Measurements from ENCODE around the gene NEURL1. TPM values are rescaled to one million over a fixed set of nuclear protein-coding genes. Genes with fewer than 3 reads are reported as not detected.

Gene NEURL1
- total RNA-seq = 0.05 TPM in 1 of 3 replicates, not detected in the others
- long read RNA-seq = 0 reads

- Mint-ChIP-seq H3K9me3 (ENCODE audit: low read depth) (no peaks in the 10 kb centered on the region), H3K27me3 (ENCODE audit: low read depth) (peaks cover 27% of the 10 kb centered on the region)
Observed at GRCh38 chr10:103493362-103493915, at the start of gene NEURL1. TSS of gene NEURL1 (plus strand) at chr10:103493705. CDS start at chr10:103494388, 683 bp downstream.

GRCh38 chr10:103444478-103444877, 49.0 kb upstream of the NEURL1 start:
- Mint-ChIP-seq H3K36me3 (ENCODE audit: low read depth) (peaks cover 53% of the 10 kb centered on the region), H3K27ac (ENCODE audit: unreplicated experiment) (no peak overlapping the region), H3K9me3 (ENCODE audit: low read depth) (no peaks in the 10 kb centered on the region), H3K27me3 (ENCODE audit: low read depth) (no peaks in the 10 kb centered on the region), H3K4me3 (ENCODE audit: unreplicated experiment) (no peak overlapping the region), H3K4me1 (ENCODE audit: low read depth) (peaks cover 51% of the 10 kb centered on the region)
- no peak for DNase-seq (ENCODE audit: low spot score)
- TF ChIP-seq CTCF (IDR thresholded peaks at IDR 0.05) = no peak

More at GRCh38 chr10:103493362-103493915, at the start of gene NEURL1:
- H3K27ac Mint-ChIP-seq (ENCODE audit: unreplicated experiment) = no peak within 1 kb of the TSS
- H3K36me3 Mint-ChIP-seq (ENCODE audit: low read depth) = peaks cover 2% of the 10 kb centered on the region
- no peak for TF ChIP-seq CTCF (IDR thresholded peaks at IDR 0.05)
- peak; percentile 72 for DNase-seq (ENCODE audit: low spot score)
- peak within 1 kb of the TSS; percentile 72 for H3K4me3 Mint-ChIP-seq (ENCODE audit: unreplicated experiment)
- peaks cover 36% of the 10 kb centered on the region for H3K4me1 Mint-ChIP-seq (ENCODE audit: low read depth)

- H3K4me3 Mint-ChIP-seq (ENCODE audit: unreplicated experiment) = no peak overlapping the region
- H3K27me3 Mint-ChIP-seq (ENCODE audit: low read depth) = no peaks in the 10 kb centered on the region
- H3K4me1 Mint-ChIP-seq (ENCODE audit: low read depth) = peaks cover 57% of the 10 kb centered on the region
- TF ChIP-seq CTCF (IDR thresholded peaks at IDR 0.05) = no peak
- no peaks in the 10 kb centered on the region for H3K9me3 Mint-ChIP-seq (ENCODE audit: low read depth)
- DNase-seq (ENCODE audit: low spot score) = no peak
- H3K27ac Mint-ChIP-seq (ENCODE audit: unreplicated experiment) = no peak overlapping the region
- H3K36me3 Mint-ChIP-seq (ENCODE audit: low read depth) = peaks cover 50% of the 10 kb centered on the region
Observed at GRCh38 chr10:103445366-103445765, 48.1 kb upstream of the NEURL1 start.

GRCh38 chr10:103445767-103446567, 47.5 kb upstream of the NEURL1 start:
- H3K36me3 Mint-ChIP-seq (ENCODE audit: low read depth) = peaks cover 46% of the 10 kb centered on the region
- peaks cover 63% of the 10 kb centered on the region for H3K4me1 Mint-ChIP-seq (ENCODE audit: low read depth)
- H3K27me3 Mint-ChIP-seq (ENCODE audit: low read depth) = no peaks in the 10 kb centered on the region
- no peak for TF ChIP-seq CTCF (IDR thresholded peaks at IDR 0.05)
- H3K9me3 Mint-ChIP-seq (ENCODE audit: low read depth) = no peaks in the 10 kb centered on the region
- H3K27ac Mint-ChIP-seq (ENCODE audit: unreplicated experiment) = peak overlapping the region; percentile 72
- no peak for DNase-seq (ENCODE audit: low spot score)
- H3K4me3 Mint-ChIP-seq (ENCODE audit: unreplicated experiment) = no peak overlapping the region

- Mint-ChIP-seq H3K27ac (ENCODE audit: unreplicated experiment) (no peak overlapping the region), H3K4me3 (ENCODE audit: unreplicated experiment) (no peak overlapping the region), H3K27me3 (ENCODE audit: low read depth) (no peaks in the 10 kb centered on the region), H3K4me1 (ENCODE audit: low read depth) (peaks cover 57% of the 10 kb centered on the region), H3K36me3 (ENCODE audit: low read depth) (peaks cover 42% of the 10 kb centered on the region), H3K9me3 (ENCODE audit: low read depth) (no peaks in the 10 kb centered on the region)
- no peak for DNase-seq (ENCODE audit: low spot score)
- no peak for TF ChIP-seq CTCF (IDR thresholded peaks at IDR 0.05)
Observed at GRCh38 chr10:103447187-103447586, 46.3 kb upstream of the NEURL1 start.

Measured in chondrocyte (in vitro differentiated cells).